Stimulated activated CD8-positive, alpha-beta memory T cell treated with anti-CD3 and anti-CD28 coated beads, Interleukin-7, amount 100 ng/mL, for 24 hours (primary cell): Measurements from ENCODE around the gene CACNA1C.
"Not testable (repeated sequence)": the region's sequence is repeated elsewhere in the genome, so short reads cannot be mapped to it uniquely, and the experiment has no call there.

Source experiments
- DNase-seq: peaks from one replicate; pipeline ENCODE4 v3.0.0-alpha.2; 2020; ENCODE audit warnings: low read depth

The CACNA1C gene

DNA sequence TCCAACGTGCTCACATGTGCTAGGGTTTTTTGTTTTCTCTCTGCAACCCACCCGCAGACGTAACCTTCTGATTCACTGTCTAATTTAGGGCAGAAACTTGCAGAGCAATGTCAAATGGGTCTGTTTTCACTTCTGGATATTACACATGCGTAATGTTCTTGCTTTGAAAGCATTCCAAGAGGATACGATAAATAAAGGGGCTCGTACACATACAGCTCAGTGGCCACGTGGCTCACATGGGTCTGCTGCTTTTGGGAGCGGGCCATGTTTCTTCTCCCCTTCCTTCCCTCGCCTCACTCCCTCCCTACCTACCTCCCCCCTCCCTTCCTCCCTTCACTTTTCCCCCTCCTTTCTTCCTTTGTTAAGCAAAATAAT is 23.4 kb downstream of the CACNA1C start:
- no peak for DNase-seq

DNA sequence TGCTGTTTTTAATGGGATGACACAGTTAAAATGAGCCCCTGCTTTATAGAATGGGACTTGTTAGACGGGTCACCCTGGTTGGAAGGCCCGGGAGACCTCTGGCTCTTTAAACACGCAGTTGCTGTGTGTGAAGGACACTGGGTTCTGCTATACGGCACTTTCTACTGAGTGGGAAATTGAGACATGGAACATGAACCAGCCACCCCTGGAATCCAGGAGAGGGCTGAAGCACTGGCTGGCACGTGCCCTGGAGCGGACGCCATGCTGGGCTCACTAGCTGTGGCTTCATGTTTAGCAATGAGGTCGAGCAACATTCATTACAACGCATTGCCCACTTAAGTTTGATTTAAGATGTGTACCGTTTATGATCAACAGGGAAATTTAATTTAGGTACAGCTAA is 23.9 kb downstream of the CACNA1C start:
- no peak for DNase-seq

- DNase-seq, result no peak
Observed at GRCh38 chr12:2080604-2081003, 27.8 kb downstream of the CACNA1C start.

GRCh38 chr12:2082321-2082720 is 29.5 kb downstream of the CACNA1C start:
- DNase-seq, result no peak

GRCh38 chr12:2083008-2083407 is 30.2 kb downstream of the CACNA1C start:
- no peak for DNase-seq

DNA sequence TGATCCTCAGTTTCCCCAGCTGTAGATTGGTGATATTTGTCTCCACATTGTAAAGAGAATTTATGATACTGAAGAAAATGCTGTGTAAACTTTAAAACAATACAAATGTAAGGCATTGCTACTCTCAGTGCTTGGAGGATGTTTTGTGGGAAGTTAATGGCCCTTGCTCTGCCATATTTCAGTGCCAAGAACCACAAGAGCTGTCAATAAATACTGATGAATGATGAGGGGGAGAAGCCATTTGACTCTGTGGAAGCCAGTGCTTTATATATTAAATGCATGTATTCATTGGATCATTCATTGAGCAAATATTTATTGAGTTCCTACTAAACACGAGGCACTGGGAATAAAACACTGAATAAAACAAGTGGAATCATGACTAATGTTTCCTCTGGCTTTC is 30.8 kb downstream of the CACNA1C start:
- no peak for DNase-seq

- DNase-seq, result no peak
Observed at GRCh38 chr12:2084553-2085296, 31.9 kb downstream of the CACNA1C start.

GRCh38 chr12:2092354-2092753 is 39.6 kb downstream of the CACNA1C start:
- no peak for DNase-seq

DNA sequence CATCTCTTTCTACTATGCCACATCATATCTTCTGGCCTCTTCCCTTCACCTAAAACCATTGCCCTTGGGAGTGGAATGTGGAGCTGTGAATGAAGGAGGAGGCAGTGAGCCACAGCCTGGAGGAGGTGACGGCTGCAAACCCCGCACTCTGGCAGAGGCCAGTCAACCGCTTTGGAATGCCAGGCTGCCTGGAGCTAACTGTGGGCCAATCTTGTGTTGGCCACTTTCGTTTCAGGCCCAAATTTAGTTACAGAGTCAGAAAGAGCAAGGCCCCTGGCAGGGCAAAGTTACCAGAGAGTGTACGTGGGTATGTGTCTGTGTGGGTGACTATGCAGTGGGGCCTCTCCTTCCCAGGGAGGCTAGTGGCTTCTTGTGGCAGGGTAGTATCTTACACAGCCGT is 40.1 kb downstream of the CACNA1C start:
- no peak for DNase-seq

DNA sequence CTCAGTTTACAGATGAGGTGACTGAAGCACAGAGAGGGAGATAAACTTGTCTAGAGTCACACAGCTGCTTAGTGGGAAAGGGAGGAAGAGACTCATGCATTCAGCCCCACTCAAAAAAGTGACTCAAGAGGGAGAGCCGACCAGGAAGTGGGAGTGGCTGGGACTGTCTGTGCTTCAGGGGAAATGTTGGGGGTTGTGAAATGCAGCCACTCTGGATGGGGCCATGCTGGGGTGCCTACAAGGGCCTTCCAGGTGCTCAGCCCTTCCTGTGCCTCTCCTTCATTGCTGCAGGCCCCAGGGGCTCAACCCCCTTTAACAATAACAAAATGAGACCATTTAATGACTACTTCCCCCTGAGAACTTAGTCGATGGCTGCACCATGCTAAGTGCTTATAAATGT is 41.8 kb downstream of the CACNA1C start:
- DNase-seq, result no peak

GRCh38 chr12:2095878-2096277 is 43.1 kb downstream of the CACNA1C start:
- DNase-seq, result no peak

- no peak for DNase-seq
Observed at GRCh38 chr12:2097617-2098016, 44.8 kb downstream of the CACNA1C start.

DNA sequence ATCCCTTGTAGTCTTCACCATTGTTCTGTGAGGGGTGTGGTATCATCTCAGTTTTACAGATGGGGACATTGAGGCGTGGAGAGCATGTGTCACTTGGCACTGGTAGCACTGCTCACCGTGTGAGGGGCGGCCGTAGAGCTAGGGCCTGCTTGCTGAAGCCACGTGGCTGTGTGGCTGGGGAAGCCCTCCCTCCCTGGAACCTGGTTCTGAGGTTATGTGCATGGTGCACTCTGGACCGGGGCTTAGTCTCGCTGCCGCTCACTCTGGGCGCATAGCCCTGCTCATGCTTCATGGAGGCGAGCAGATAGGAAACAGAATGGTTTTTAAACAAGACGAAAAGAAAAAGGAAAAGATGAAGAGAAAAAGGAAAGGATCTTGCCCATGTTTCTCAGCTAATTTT is 46.1 kb downstream of the CACNA1C start:
- no peak for DNase-seq

DNA sequence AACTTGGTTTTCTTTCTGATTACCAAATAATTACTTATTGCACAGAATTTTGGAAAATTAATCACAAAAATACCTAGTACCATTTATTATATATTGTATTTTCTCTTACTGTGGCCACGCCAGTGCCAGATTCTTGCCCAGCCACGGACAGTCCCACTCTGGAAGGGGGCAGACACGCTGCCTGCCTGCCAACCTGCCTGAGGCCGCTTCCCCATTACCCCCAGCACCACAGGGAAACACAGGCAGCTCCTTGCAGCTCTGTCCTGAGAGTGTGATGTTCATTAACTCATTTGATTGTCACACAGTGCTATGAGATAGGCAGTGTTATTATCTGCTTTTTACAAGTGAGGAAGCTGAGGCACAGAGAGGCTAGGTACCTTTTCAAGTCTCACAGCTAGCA is 46.8 kb downstream of the CACNA1C start:
- DNase-seq, result no peak

- no peak for DNase-seq
Observed at GRCh38 chr12:2101359-2101758, 48.6 kb downstream of the CACNA1C start.

- no peak for DNase-seq
Observed at GRCh38 chr12:2101771-2102170, 49.0 kb downstream of the CACNA1C start.

- DNase-seq, result not testable (repeated sequence)
Observed at GRCh38 chr12:2102736-2103135, 49.9 kb downstream of the CACNA1C start.

DNA sequence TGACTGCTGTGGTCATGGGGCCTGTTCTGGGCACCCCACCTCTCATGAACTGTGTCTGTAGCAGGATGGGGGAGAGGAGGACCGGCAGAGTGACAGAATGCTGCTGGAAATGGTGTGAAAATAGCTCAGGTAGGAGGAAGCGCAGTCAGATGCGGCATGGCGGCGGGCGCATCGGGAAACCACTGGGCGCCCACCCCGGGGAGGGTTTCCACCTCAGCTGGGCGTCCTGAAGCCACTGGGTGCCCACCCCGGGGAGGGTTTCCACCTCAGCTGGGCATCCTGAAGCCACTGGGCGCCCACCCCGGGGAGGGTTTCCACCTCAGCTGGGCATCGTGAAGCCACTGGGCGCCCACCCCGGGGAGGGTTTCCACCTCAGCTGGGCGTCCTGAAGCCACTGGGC is 52.6 kb downstream of the CACNA1C start:
- DNase-seq, result not testable (repeated sequence)

DNA sequence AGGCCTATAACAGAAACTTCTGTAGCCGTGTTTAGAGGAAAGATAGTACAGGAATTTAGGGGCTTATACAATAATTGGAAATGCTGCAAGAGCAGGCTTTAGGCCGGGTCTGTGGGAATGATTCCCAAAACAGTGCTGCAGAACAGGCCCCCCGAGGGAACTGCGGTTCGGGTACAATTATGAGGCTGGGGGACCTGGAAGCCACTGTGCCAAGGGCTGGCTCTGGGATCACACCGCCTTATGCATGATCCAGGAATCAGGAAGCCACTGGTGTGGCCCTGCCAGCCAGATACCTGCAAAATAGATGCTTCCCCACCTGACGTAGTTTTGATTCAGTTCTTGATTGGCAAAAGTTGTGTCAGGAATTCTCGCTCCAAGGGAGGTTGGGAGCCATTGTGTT is 55.4 kb downstream of the CACNA1C start:
- DNase-seq, result no peak

DNA sequence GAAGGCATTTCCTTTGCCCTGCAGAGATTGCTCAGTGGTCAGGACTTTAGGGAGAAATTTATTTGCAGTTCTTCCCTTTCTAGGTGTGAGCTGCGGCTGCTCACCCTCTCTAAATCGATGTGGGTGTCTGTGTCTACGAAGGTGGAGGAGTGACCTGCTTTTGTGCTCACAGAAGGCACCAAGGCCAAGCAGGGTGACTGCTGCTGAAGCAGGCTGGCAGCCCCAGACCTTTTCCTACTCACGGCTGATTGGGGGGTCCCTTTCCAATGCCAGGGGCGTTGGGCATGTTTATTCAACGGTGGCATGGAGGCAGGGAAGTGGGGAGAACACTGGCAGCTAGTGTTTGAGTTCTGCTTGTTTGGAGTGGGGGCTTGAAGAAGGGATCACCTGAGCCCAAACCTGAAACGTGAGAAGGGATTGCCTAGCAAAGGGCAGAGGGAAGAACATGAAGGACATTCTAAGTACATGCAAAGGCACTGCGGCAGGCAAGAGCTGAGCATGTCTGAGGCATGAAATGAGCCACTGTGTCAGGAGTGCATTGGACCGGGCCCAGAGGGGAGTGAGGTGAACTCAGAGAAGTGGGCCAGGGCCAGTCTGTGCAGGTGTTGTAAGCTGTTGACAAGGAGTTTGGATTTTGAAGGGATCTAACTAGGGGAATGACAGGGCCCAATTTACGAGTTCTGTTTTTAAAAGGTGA is 56.3 kb downstream of the CACNA1C start:
- no peak for DNase-seq

- no peak for DNase-seq
Observed at GRCh38 chr12:2110127-2110526, 57.3 kb downstream of the CACNA1C start.

DNA sequence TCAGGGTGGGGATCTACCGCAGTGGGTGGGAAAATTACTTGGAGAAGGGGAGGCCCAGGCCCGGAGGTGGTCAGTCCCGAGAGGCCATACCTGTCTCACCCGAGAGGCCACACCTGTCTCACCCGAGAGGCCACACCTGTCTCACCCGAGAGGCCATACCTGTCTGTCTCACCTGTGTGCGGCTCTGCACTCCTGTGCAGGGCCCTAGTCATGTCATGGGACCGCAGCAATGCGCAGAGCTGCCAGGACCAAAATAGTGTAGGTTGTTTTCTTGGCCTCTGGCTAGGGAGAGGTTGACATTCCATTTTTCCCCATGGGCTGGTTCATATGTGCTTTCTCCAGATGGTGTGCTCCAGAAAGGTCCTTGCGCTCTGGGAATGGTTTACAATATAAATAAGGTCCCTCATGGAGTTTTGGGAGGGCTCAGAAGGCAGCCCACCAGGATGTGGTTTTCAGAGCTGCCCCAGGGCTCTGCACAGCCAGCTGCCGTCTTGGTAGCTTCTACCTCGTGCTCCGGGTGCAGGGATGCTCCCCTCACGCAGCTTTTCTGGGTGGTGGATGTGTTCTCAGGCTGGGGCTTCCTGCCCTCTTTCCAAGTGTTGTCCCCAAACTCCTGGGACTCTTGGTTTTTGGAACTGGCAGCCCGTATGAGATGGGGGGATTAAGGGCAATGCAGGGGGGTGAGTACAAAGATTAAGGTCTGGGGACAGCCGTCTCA is 58.2 kb downstream of the CACNA1C start:
- DNase-seq, result no peak

DNA sequence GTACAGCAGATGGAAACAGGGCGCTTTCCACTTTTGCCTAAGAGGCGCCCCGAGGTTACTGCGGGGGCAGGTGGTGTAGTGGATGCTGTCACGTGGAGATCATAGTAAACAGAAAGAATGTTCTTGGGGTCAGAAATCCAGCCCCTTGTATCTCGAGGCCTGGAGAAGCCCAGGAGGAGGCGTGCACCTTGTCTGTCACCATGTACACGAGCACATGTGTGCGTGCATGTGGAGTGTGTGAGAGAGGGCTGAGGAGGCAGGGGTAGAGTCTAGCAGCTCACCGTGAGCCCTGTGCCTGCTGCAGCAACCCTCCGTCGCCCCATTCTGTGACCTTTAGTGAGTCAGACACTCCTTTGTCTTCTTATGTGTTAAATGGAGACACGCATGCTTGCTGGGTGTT is 59.0 kb downstream of the CACNA1C start:
- DNase-seq, result no peak
